Astrocyte (in vitro differentiated cells and primary cell): ENCODE results near the gene CHST7. TPM values are rescaled to one million over a fixed set of nuclear protein-coding genes. Genes with fewer than 3 reads are reported as not detected.

ENCODE experiments used
- DNase-seq: peaks from one replicate; pipeline ENCODE4 v3.0.0-alpha.2; 2010; ENCODE audit warnings: low read depth
- FAIRE-seq: peaks from 2 replicates; lab custom pipeline; 2011; peaks lifted over from hg19 to GRCh38; lab: Jason Lieb, UNC
- H2AFZ ChIP-seq: 2 replicates; pipeline ENCODE4 v1.6.0; 2012; ENCODE audit warnings: low read depth, low read length, inconsistent platforms
- H3K27ac ChIP-seq: 2 replicates; pipeline ENCODE4 v1.5.1; 2011; ENCODE audit warnings: low read depth, low read length, inconsistent platforms
- H3K27me3 ChIP-seq: 2 replicates; pipeline ENCODE4 v1.6.0; 2011; ENCODE audit warnings: low read length, inconsistent platforms; ENCODE audit not compliant: insufficient read depth
- H3K36me3 ChIP-seq: 2 replicates; pipeline ENCODE4 v1.5.1; 2011; ENCODE audit warnings: low read length, inconsistent platforms; ENCODE audit not compliant: insufficient read depth
- H3K4me1 ChIP-seq: 2 replicates; pipeline ENCODE4 v1.5.1; 2011; ENCODE audit warnings: low read length, inconsistent platforms; ENCODE audit not compliant: insufficient read depth
- H3K4me2 ChIP-seq: 2 replicates; pipeline ENCODE4 v1.6.0; 2012; ENCODE audit warnings: low read length, inconsistent platforms
- H3K4me3 ChIP-seq: 2 replicates; pipeline ENCODE4 v1.5.1; 2011; ENCODE audit warnings: low read depth, mild to moderate bottlenecking, low read length, inconsistent platforms; ENCODE audit not compliant: insufficient read depth
- H3K79me2 ChIP-seq: 2 replicates; pipeline ENCODE4 v1.6.0; 2012; ENCODE audit warnings: mild to moderate bottlenecking, low read length, inconsistent platforms; ENCODE audit not compliant: insufficient read depth
- H3K9ac ChIP-seq: 2 replicates; pipeline ENCODE4 v1.6.0; 2012; ENCODE audit warnings: mild to moderate bottlenecking, low read length, inconsistent platforms
- H3K9me3 ChIP-seq: 2 replicates; pipeline ENCODE4 v1.5.1; 2012; ENCODE audit warnings: low read depth, mild to moderate bottlenecking, low read length, inconsistent platforms; ENCODE audit not compliant: insufficient read depth
- H4K20me1 ChIP-seq: 2 replicates; pipeline ENCODE4 v1.6.0; 2012; ENCODE audit warnings: low read length, inconsistent platforms; ENCODE audit not compliant: insufficient read depth
- H3K27ac Mint-ChIP-seq: one replicate; pipeline ENCODE4 v1.8.0; 2021; ENCODE audit warnings: mild to moderate bottlenecking, mixed read lengths; ENCODE audit not compliant: unreplicated experiment
- H3K27me3 Mint-ChIP-seq: one replicate; pipeline ENCODE4 v1.8.0; 2021; ENCODE audit warnings: low read depth, mixed read lengths; ENCODE audit not compliant: unreplicated experiment
- H3K36me3 Mint-ChIP-seq: one replicate; pipeline ENCODE4 v1.8.0; 2021; ENCODE audit warnings: low read depth, mixed read lengths; ENCODE audit not compliant: unreplicated experiment
- H3K4me1 Mint-ChIP-seq: one replicate; pipeline ENCODE4 v1.8.0; 2021; ENCODE audit warnings: low read depth, mixed read lengths; ENCODE audit not compliant: unreplicated experiment
- H3K4me3 Mint-ChIP-seq: one replicate; pipeline ENCODE4 v1.8.0; 2021; ENCODE audit warnings: mild to moderate bottlenecking, moderate library complexity, mixed read lengths; ENCODE audit not compliant: unreplicated experiment
- H3K9me3 Mint-ChIP-seq: one replicate; pipeline ENCODE4 v1.8.0; 2021; ENCODE audit warnings: mild to moderate bottlenecking, mixed read lengths; ENCODE audit not compliant: unreplicated experiment
- CTCF ChIP-seq: IDR thresholded peaks from 2 replicates; pipeline ENCODE4 v1.5.1; 2011; ENCODE audit warnings: low read depth, mild to moderate bottlenecking, inconsistent platforms, low read length, moderate library complexity; ENCODE audit not compliant: insufficient read depth
- EZH2 ChIP-seq: IDR thresholded peaks from 2 replicates; pipeline ENCODE4 v1.6.1; 2012; ENCODE audit warnings: mild to moderate bottlenecking, low read length, inconsistent platforms; ENCODE audit not compliant: insufficient read depth
- total RNA-seq: library from RNA; stranded (reverse); gene quantifications from 2 replicates; pipeline ENCODE4 v1.2.1, GENCODE V29; 2021

The CHST7 gene
- total RNA-seq, 1 donor from 2014 or later: 15.4 TPM

GRCh38 chrX:46582325-46582724 is 8.8 kb downstream of the CHST7 start:
- H3K9me3 ChIP-seq: no peaks in the 10 kb centered on the region
- no peak overlapping the region for H2AFZ ChIP-seq
- H3K9me3 Mint-ChIP-seq: no peaks in the 10 kb centered on the region
- no peaks in the 10 kb centered on the region for H3K27me3 Mint-ChIP-seq
- DNase-seq: peak; percentile 65
- H3K4me3 ChIP-seq: no peak overlapping the region
- H3K36me3 Mint-ChIP-seq: no peaks in the 10 kb centered on the region
- H3K36me3 ChIP-seq: no peaks in the 10 kb centered on the region
- peak overlapping the region; percentile 81 for H3K4me2 ChIP-seq
- peak overlapping the region; percentile 87 for H3K9ac ChIP-seq
- peaks cover 27% of the 10 kb centered on the region for H3K4me1 Mint-ChIP-seq
- peak overlapping the region; percentile 97 for H3K27ac ChIP-seq
- H4K20me1 ChIP-seq: no peaks in the 10 kb centered on the region
- no peak for FAIRE-seq
- H3K4me1 ChIP-seq: peaks cover 33% of the 10 kb centered on the region
- H3K27ac Mint-ChIP-seq: peak overlapping the region; percentile 96
- TF ChIP-seq CTCF: no peak
- TF ChIP-seq EZH2: no peak
- H3K4me3 Mint-ChIP-seq: peak overlapping the region; percentile 68
- H3K27me3 ChIP-seq: no peaks in the 10 kb centered on the region
- peaks cover 17% of the 10 kb centered on the region for H3K79me2 ChIP-seq

GRCh38 chrX:46582966-46583365 is 9.4 kb downstream of the CHST7 start:
- Mint-ChIP-seq H3K4me1 (peaks cover 27% of the 10 kb centered on the region), H3K36me3 (no peaks in the 10 kb centered on the region), H3K27ac (peak overlapping the region; percentile 96), H3K9me3 (no peaks in the 10 kb centered on the region), H3K4me3 (peak overlapping the region; percentile 68), H3K27me3 (no peaks in the 10 kb centered on the region)
- Histone ChIP-seq H4K20me1 (no peaks in the 10 kb centered on the region), H3K27ac (peak overlapping the region; percentile 97), H2AFZ (peak overlapping the region; percentile 5), H3K36me3 (no peaks in the 10 kb centered on the region), H3K9me3 (no peaks in the 10 kb centered on the region), H3K9ac (peak overlapping the region; percentile 87), H3K4me3 (peak overlapping the region; percentile 19), H3K27me3 (no peaks in the 10 kb centered on the region), H3K4me2 (peak overlapping the region; percentile 81), H3K4me1 (peaks cover 34% of the 10 kb centered on the region), H3K79me2 (peaks cover 14% of the 10 kb centered on the region)
- DNase-seq: peak; percentile 91
- FAIRE-seq: no peak
- TF ChIP-seq EZH2: no peak
- TF ChIP-seq CTCF: no peak

- peaks cover 15% of the 10 kb centered on the region for H3K79me2 ChIP-seq
- H3K27me3 ChIP-seq: no peaks in the 10 kb centered on the region
- H4K20me1 ChIP-seq: no peaks in the 10 kb centered on the region
- H3K36me3 ChIP-seq: no peaks in the 10 kb centered on the region
- DNase-seq (no peak), FAIRE-seq (no peak)
- no peaks in the 10 kb centered on the region for H3K9me3 Mint-ChIP-seq
- TF ChIP-seq EZH2 (no peak), CTCF (no peak)
- no peaks in the 10 kb centered on the region for H3K9me3 ChIP-seq
- H3K4me1 ChIP-seq: peaks cover 42% of the 10 kb centered on the region
- H3K27me3 Mint-ChIP-seq: no peaks in the 10 kb centered on the region
- H3K4me1 Mint-ChIP-seq: peaks cover 32% of the 10 kb centered on the region
- no peak overlapping the region for H2AFZ ChIP-seq
- no peak overlapping the region for H3K4me3 ChIP-seq
- H3K4me3 Mint-ChIP-seq: no peak overlapping the region
- no peak overlapping the region for H3K4me2 ChIP-seq
- no peaks in the 10 kb centered on the region for H3K36me3 Mint-ChIP-seq
- no peak overlapping the region for H3K9ac ChIP-seq
- H3K27ac Mint-ChIP-seq: no peak overlapping the region
- H3K27ac ChIP-seq: no peak overlapping the region
These were observed 11.2 kb downstream of the CHST7 start for GRCh38 chrX:46584736-46585135.
